Measurements from ENCODE around the gene RFX2. TPM values are rescaled to one million over a fixed set of nuclear protein-coding genes. Genes with fewer than 3 reads are reported as not detected.

Gene RFX2
- total and polyA plus RNA-seq, 9 donors: 5.2 to 17.6 (median 9.4) TPM

GRCh38 chr19:6003976-6004375 is 106.3 kb downstream of the RFX2 start:
- DNase-seq: no peak
- no peak overlapping the region for H3K27ac ChIP-seq (ENCODE audit: low read length)
- WGBS (ENCODE audit: insufficient coverage): 86% methylated on average over 10 of the region's 10 CpGs
- H3K9me3 ChIP-seq (replicated peaks; ENCODE audit: control insufficient read depth, low read depth, low read length): peaks cover 2% of the 10 kb centered on the region
- no peak overlapping the region for H3K4me3 ChIP-seq (ENCODE audit: low read length)
- H3K27me3 ChIP-seq (ENCODE audit: control insufficient read depth, insufficient read depth, low read length): no peaks in the 10 kb centered on the region
- H3K36me3 ChIP-seq (ENCODE audit: control insufficient read depth, insufficient read depth, low read length): peaks cover 59% of the 10 kb centered on the region
- no peaks in the 10 kb centered on the region for H3K4me1 ChIP-seq (ENCODE audit: control insufficient read depth, insufficient read depth, low read length)

GRCh38 chr19:6002591-6002990 is 107.7 kb downstream of the RFX2 start:
- DNase-seq: no peak
- Histone ChIP-seq H3K27ac (ENCODE audit: low read length) (no peak overlapping the region), H3K9me3 (replicated peaks; ENCODE audit: control insufficient read depth, low read depth, low read length) (peaks cover 2% of the 10 kb centered on the region), H3K36me3 (ENCODE audit: control insufficient read depth, insufficient read depth, low read length) (peaks cover 64% of the 10 kb centered on the region), H3K27me3 (ENCODE audit: control insufficient read depth, insufficient read depth, low read length) (no peaks in the 10 kb centered on the region), H3K4me1 (ENCODE audit: control insufficient read depth, insufficient read depth, low read length) (no peaks in the 10 kb centered on the region), H3K4me3 (ENCODE audit: low read length) (no peak overlapping the region)
- 91% methylated on average over 26 of the region's 26 CpGs for WGBS (ENCODE audit: insufficient coverage)

DNA sequence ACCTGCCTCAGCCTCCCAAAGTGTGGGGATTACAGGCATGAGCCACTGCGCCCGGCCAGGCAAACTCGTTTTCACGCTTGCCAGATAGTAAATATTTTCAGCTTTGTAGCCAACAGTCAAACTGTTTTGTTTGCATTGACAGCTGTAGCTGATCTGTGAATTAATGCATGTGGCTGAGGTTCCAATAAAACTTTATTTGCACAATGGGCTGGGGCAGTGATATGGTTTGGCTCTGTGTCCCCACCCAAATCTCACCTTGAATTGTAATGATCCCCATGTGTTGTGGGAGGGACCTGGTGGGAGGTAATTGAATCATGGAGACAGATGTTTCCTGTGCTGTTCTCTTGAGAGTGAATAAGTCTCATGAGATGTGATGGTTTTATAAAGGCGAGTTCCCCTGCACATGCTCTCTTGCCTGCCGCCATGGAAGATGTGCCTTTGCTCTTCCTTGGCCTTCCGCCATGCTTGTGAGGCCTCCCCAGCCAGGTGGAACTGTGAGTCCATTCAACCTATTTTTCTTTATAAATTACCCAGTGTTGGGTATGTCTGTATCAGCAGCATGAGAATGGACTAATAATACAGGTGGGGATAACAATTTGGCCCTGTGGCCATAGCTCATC is 110.0 kb downstream of the RFX2 start:
- no peaks in the 10 kb centered on the region for H3K27me3 ChIP-seq (ENCODE audit: control insufficient read depth, insufficient read depth, low read length)
- 100% methylated on average over 2 of the region's 7 CpGs for WGBS (ENCODE audit: insufficient coverage)
- no peaks in the 10 kb centered on the region for H3K4me1 ChIP-seq (ENCODE audit: control insufficient read depth, insufficient read depth, low read length)
- peaks cover 2% of the 10 kb centered on the region for H3K9me3 ChIP-seq (replicated peaks; ENCODE audit: control insufficient read depth, low read depth, low read length)
- H3K4me3 ChIP-seq (ENCODE audit: low read length): no peak overlapping the region
- peaks cover 66% of the 10 kb centered on the region for H3K36me3 ChIP-seq (ENCODE audit: control insufficient read depth, insufficient read depth, low read length)
- H3K27ac ChIP-seq (ENCODE audit: low read length): no peak overlapping the region
- no peak for DNase-seq

DNA sequence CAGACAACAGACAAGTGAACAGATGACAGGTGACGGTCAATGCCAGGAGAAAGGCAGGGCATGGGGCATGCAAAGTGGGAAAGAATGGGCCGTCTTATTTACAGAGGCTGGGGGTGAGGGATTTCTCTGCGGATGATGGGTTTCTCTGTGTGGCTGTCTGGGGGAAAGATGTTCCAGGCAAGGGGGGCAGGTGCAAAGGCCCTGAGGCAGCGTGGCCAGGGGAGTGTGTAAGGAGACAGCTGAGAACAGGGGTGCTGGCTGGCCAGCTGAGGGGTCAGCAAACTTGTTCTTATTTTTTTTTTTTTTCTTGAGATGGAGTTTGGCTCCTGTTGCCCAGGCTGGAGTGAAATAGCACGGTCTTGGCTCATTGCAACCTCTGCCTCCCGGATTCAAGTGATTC is 110.6 kb downstream of the RFX2 start:
- WGBS (ENCODE audit: insufficient coverage): 100% methylated on average over 6 of the region's 6 CpGs
- no peak overlapping the region for H3K4me3 ChIP-seq (ENCODE audit: low read length)
- no peak for DNase-seq
- peaks cover 66% of the 10 kb centered on the region for H3K36me3 ChIP-seq (ENCODE audit: control insufficient read depth, insufficient read depth, low read length)
- no peak overlapping the region for H3K27ac ChIP-seq (ENCODE audit: low read length)
- H3K27me3 ChIP-seq (ENCODE audit: control insufficient read depth, insufficient read depth, low read length): no peaks in the 10 kb centered on the region
- peaks cover 2% of the 10 kb centered on the region for H3K9me3 ChIP-seq (replicated peaks; ENCODE audit: control insufficient read depth, low read depth, low read length)
- H3K4me1 ChIP-seq (ENCODE audit: control insufficient read depth, insufficient read depth, low read length): peaks cover 4% of the 10 kb centered on the region

GRCh38 chr19:5997371-5997770 is 112.9 kb downstream of the RFX2 start:
- WGBS (ENCODE audit: insufficient coverage): 75% methylated on average over 14 of the region's 17 CpGs
- Histone ChIP-seq H3K9me3 (replicated peaks; ENCODE audit: control insufficient read depth, low read depth, low read length) (peaks cover 2% of the 10 kb centered on the region), H3K27ac (ENCODE audit: low read length) (no peak overlapping the region), H3K36me3 (ENCODE audit: control insufficient read depth, insufficient read depth, low read length) (peaks cover 55% of the 10 kb centered on the region), H3K4me3 (ENCODE audit: low read length) (no peak overlapping the region), H3K27me3 (ENCODE audit: control insufficient read depth, insufficient read depth, low read length) (no peaks in the 10 kb centered on the region), H3K4me1 (ENCODE audit: control insufficient read depth, insufficient read depth, low read length) (peaks cover 28% of the 10 kb centered on the region)
- no peak for DNase-seq

DNA sequence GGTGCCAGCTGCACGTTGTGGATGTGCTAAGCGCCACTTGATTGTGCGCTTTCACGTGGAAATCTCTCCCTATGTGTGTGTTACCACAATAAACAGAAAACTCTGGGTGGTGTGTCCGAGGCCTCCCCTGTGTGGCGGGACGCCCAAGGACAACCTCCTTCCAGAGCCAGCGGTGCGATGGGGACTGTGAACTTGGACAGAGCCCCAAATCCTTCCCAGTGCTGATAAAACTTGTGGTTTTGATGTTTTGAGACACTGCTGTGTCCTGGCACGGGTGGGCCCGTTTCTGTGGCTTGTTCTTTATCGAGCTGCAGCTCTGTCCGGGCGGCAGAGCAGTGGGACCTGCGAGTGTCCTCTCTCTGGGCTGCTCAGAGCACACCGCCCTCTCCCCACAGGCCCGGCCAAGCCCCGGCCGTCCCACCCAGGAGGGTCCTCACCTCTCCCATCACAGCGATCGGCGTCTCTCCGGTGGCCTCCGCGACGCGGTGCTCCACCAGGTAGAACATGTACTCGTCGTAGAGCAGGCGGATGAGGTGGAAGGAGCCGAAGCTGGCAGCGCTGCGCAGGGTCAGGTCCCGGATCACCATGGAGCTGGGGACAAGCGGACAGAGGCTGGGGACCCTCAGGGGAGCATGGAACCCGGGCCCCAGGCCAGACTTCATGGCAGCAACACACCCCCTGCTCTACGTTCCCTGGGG is 113.5 kb downstream of the RFX2 start:
- Histone ChIP-seq H3K4me3 (ENCODE audit: low read length) (no peak overlapping the region), H3K27me3 (ENCODE audit: control insufficient read depth, insufficient read depth, low read length) (no peaks in the 10 kb centered on the region), H3K36me3 (ENCODE audit: control insufficient read depth, insufficient read depth, low read length) (peaks cover 49% of the 10 kb centered on the region), H3K4me1 (ENCODE audit: control insufficient read depth, insufficient read depth, low read length) (peaks cover 34% of the 10 kb centered on the region), H3K27ac (ENCODE audit: low read length) (no peak overlapping the region), H3K9me3 (replicated peaks; ENCODE audit: control insufficient read depth, low read depth, low read length) (peaks cover 2% of the 10 kb centered on the region)
- DNase-seq: no peak
- WGBS (ENCODE audit: insufficient coverage): 89% methylated on average over 32 of the region's 37 CpGs

DNA sequence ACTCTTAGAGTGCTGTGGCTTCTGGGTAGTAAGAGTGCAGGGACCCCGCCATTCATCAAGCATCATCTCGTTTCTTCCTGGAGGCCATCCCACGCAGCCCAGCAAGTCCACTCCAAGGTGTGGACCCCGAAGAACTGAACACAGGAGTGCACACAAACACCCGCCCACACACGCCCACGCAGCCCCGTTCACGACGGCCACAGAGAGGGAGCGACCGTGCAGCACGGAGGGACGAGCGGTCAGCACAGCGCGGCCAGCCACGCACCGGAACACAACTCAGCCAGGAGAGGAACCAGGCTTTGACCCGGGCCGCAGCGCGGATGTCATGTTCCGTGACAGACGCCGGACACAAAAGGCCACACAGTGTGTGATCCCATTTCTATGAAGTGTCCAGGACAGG is 114.2 kb downstream of the RFX2 start:
- H3K4me1 ChIP-seq (ENCODE audit: control insufficient read depth, insufficient read depth, low read length): peaks cover 34% of the 10 kb centered on the region
- 90% methylated on average over 26 of the region's 26 CpGs for WGBS (ENCODE audit: insufficient coverage)
- H3K27me3 ChIP-seq (ENCODE audit: control insufficient read depth, insufficient read depth, low read length): no peaks in the 10 kb centered on the region
- H3K27ac ChIP-seq (ENCODE audit: low read length): no peak overlapping the region
- no peak for DNase-seq
- H3K4me3 ChIP-seq (ENCODE audit: low read length): no peak overlapping the region
- H3K9me3 ChIP-seq (replicated peaks; ENCODE audit: control insufficient read depth, low read depth, low read length): peaks cover 4% of the 10 kb centered on the region
- H3K36me3 ChIP-seq (ENCODE audit: control insufficient read depth, insufficient read depth, low read length): peaks cover 42% of the 10 kb centered on the region

GRCh38 chr19:5995606-5996005 is 114.7 kb downstream of the RFX2 start:
- 87% methylated on average over 16 of the region's 16 CpGs for WGBS (ENCODE audit: insufficient coverage)
- Histone ChIP-seq H3K27ac (ENCODE audit: low read length) (no peak overlapping the region), H3K36me3 (ENCODE audit: control insufficient read depth, insufficient read depth, low read length) (peaks cover 38% of the 10 kb centered on the region), H3K27me3 (ENCODE audit: control insufficient read depth, insufficient read depth, low read length) (no peaks in the 10 kb centered on the region), H3K4me3 (ENCODE audit: low read length) (no peak overlapping the region), H3K4me1 (ENCODE audit: control insufficient read depth, insufficient read depth, low read length) (peaks cover 34% of the 10 kb centered on the region), H3K9me3 (replicated peaks; ENCODE audit: control insufficient read depth, low read depth, low read length) (peaks cover 5% of the 10 kb centered on the region)
- DNase-seq: no peak

DNA sequence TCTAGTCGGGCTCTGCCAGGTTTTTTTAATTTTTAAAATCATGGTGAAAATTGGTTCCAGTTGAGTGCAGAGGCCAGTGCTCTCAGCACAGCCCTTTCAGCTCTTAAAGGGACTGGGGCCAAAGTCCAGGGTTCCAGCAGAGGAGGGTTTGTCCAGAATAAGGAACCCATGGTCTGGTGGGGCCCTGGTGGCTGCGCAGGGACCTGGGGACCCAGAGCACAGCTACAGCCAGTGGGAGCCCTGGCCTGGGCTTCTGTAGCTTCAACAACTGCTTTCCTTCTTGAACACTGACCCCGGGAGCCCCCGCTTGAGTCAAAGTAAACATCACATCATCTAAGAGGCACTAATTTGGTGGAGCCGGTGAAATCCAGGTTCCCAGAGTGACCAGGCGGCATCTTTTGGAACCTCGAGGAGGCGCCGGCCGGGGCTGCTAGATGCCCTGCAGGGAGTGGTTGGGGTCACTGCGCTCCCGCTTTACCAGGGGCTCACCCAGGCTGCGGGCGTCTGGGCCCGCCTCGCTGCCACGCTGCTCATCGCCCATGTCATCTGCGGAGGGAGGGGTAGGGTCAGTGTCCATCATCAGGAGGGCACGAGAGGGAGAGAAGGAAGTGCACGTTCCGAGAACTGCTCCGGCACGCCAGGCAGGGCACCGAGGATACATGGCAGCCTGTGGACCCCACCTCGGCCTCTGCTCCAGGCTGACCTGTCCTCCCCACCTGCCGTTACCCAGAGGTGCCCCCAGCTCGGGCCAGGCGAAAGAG is 115.7 kb downstream of the RFX2 start:
- H3K36me3 ChIP-seq (ENCODE audit: control insufficient read depth, insufficient read depth, low read length): peaks cover 33% of the 10 kb centered on the region
- H3K27ac ChIP-seq (ENCODE audit: low read length): peak overlapping the region; percentile 71
- H3K27me3 ChIP-seq (ENCODE audit: control insufficient read depth, insufficient read depth, low read length): no peaks in the 10 kb centered on the region
- WGBS (ENCODE audit: insufficient coverage): 84% methylated on average over 27 of the region's 29 CpGs
- H3K4me1 ChIP-seq (ENCODE audit: control insufficient read depth, insufficient read depth, low read length): peaks cover 34% of the 10 kb centered on the region
- H3K9me3 ChIP-seq (replicated peaks; ENCODE audit: control insufficient read depth, low read depth, low read length): peaks cover 3% of the 10 kb centered on the region
- H3K4me3 ChIP-seq (ENCODE audit: low read length): no peak overlapping the region
- no peak for DNase-seq

- Histone ChIP-seq H3K27ac (ENCODE audit: low read length) (peak overlapping the region; percentile 71), H3K4me1 (ENCODE audit: control insufficient read depth, insufficient read depth, low read length) (peaks cover 34% of the 10 kb centered on the region), H3K36me3 (ENCODE audit: control insufficient read depth, insufficient read depth, low read length) (peaks cover 27% of the 10 kb centered on the region), H3K9me3 (replicated peaks; ENCODE audit: control insufficient read depth, low read depth, low read length) (peaks cover 3% of the 10 kb centered on the region), H3K4me3 (ENCODE audit: low read length) (no peak overlapping the region), H3K27me3 (ENCODE audit: control insufficient read depth, insufficient read depth, low read length) (no peaks in the 10 kb centered on the region)
- 12% methylated on average over 25 of the region's 30 CpGs for whole genome bisulfite sequencing (ENCODE audit: insufficient coverage)
- DNase-seq: peak; percentile 91
These were observed 116.5 kb downstream of the RFX2 start for GRCh38 chr19:5993648-5994358.
